Spleen (tissue), 7 donors: Measurements from ENCODE around the gene GALNT18.

Experiments used
- POLR2A ChIP-seq, 3 donors: fragments of 450-650 bp; IDR thresholded peaks; one replicate each; pipeline ENCODE4 v1.5.1; 2017; ENCODE audit warnings: antibody characterized with exemption in 3 of 3, mild to moderate bottlenecking in 1 of 3
- TF ChIP-seq, protein P1 (sequence below), 11 experiments: fragments of 200-600 bp in 7 of 11; fragments of 450-650 bp in 4 of 11; sonication (generic) in 4 of 11; IDR thresholded peaks in 8 of 11; conservative IDR thresholded peaks in 3 of 11; 1 replicate in 7 of 11; 2 replicates in 4 of 11; pipeline versions ENCODE4 v1.4.0 to v1.8.0; 2016 to 2021; ENCODE audit warnings: antibody characterized with exemption in 11 of 11, inconsistent platforms in 4 of 11, mild to moderate bottlenecking in 1 of 11
- donor health status: DM: no; HTN: no; CAD: no; lungs with moderate emphysema.
- donor health status: DM: no; HTN: no; CAD: no.
- donor health status: DM: no; HTN: no; CAD: no.

GRCh38 chr11:11550534-11550933 is 71.3 kb downstream of the GALNT18 start:
- TF ChIP-seq, protein P1, sequence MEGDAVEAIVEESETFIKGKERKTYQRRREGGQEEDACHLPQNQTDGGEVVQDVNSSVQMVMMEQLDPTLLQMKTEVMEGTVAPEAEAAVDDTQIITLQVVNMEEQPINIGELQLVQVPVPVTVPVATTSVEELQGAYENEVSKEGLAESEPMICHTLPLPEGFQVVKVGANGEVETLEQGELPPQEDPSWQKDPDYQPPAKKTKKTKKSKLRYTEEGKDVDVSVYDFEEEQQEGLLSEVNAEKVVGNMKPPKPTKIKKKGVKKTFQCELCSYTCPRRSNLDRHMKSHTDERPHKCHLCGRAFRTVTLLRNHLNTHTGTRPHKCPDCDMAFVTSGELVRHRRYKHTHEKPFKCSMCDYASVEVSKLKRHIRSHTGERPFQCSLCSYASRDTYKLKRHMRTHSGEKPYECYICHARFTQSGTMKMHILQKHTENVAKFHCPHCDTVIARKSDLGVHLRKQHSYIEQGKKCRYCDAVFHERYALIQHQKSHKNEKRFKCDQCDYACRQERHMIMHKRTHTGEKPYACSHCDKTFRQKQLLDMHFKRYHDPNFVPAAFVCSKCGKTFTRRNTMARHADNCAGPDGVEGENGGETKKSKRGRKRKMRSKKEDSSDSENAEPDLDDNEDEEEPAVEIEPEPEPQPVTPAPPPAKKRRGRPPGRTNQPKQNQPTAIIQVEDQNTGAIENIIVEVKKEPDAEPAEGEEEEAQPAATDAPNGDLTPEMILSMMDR (IDR thresholded peaks at IDR 0.05 in 8 of 11, conservative IDR thresholded peaks at IDR 0.05 in 3 of 11), result no peak
- no peak for TF ChIP-seq POLR2A (IDR thresholded peaks at IDR 0.05)
